ENCODE results near the gene RGS9.
"Not testable (repeated sequence)": the region's sequence is repeated elsewhere in the genome, so short reads cannot be mapped to it uniquely, and the experiment has no call there.

Gene RGS9

DNA sequence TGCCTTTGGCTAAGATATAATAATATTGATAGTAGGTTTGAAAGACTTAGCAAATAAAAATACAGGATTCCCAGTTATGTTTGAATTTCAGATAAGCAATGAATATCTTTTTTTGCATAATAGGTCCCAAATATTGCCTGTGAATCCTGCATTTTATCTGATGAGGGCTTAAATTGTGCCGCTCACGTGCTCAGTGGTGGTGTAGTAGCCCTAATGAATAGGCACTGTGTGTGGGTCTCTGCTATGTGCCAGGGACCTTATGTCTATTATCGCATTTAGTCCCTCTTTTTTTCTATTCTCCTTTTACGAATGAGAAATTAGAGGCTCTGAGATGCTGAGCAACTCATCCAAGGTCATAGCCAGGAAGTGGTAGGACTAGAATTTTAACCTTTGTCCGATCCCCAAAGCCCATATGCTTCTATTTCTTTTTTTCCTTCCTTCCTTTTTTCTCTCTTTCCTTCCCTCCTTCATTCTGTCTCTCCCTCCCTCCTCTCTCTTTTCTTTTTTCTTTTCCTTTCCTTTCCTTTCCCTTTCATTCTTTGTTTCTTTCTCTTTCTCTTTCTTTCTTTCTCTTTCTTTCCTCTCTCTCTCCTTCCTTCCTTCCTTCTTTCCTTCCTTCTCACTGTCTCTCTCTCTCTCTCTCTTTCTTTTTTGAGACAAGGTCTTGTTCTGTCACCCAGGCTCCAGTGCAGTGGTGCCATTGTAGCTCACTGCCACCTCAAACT lies 47.2 kb downstream of the RGS9 start:
- DNase-seq = no peak

GRCh38 chr17:65185062-65185461 lies 47.9 kb downstream of the RGS9 start:
- no peak for DNase-seq

DNA sequence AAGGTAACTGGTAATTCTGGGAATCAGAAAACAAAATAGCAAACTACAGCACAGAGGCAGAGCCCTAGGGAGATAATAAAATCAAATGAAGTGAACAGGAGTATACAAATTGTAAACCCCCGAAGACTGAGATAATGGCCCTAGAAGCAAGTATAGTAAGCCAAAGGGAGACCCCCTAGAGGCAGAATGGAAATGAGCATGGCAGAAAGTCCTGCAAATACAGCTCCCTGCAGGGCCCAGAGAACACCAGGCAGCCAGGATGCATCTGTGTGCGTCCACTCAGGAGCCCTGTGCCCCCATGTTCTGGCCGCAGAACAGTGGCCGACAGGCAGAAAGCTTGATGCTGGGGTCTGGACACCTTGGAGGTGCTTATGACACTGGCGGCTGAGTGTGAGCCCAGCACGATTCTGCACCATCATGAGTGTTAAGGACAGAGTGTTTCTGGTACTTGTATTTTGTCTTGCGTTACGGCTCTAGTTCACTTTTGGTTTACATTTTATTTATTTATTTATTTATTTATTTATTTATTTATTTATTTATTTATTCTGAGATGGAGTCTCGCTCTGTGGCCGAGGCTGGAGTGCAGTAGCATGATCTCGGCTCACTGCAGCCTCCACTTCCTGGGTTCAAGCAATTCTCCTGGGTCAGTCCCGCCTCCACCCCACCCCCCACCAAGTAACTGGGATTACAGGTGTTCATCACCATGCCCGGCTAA lies 48.7 kb downstream of the RGS9 start:
- no peak for DNase-seq

GRCh38 chr17:65190467-65191097 lies 53.4 kb downstream of the RGS9 start:
- DNase-seq = no peak

DNA sequence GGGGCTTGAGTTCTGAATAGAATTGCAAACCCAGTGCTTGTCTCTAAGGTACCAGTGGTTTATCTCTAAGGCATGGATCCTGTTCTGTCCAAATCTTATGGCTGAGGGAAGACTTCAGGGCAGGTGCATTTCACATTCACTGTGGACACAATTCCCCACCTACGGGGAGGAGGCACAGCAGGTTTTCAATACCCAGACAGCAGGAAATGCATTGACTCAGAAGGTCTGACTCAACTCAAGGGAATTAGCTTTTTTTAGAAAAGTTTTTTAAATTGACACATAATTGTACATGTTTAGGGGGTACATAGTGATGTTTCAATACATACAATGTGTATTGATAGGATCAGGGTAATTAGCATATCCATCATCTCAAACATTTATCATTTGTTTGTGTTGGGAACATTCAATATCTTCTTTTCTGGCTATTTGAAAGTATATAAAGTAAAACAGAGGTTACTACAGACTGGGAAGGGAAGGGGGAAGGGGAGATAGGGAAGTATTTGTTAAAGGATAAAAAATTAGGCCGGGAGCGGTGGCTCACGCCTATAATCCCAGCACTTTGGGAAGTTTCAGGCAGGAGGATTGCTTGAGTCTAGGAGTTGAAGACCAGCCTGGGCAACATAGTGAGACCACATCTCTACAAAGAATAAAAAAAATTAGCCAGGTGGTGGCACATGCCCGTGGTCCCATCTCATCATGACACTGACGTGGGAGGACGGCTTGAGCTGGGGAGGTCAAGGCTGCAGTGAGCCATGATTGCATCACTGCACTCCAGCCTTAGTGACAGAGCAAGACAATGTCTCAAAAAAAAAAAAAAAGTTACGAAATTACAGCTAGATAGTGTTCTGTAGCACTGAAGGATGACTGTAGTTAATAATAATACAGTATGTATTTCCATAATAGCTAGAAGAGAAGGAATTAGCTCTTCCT lies 54.9 kb downstream of the RGS9 start:
- DNase-seq = no peak

- DNase-seq = no peak
These were observed 56.1 kb downstream of the RGS9 start for GRCh38 chr17:65193305-65193704.

GRCh38 chr17:65193716-65194293 lies 56.6 kb downstream of the RGS9 start:
- no peak for DNase-seq

DNA sequence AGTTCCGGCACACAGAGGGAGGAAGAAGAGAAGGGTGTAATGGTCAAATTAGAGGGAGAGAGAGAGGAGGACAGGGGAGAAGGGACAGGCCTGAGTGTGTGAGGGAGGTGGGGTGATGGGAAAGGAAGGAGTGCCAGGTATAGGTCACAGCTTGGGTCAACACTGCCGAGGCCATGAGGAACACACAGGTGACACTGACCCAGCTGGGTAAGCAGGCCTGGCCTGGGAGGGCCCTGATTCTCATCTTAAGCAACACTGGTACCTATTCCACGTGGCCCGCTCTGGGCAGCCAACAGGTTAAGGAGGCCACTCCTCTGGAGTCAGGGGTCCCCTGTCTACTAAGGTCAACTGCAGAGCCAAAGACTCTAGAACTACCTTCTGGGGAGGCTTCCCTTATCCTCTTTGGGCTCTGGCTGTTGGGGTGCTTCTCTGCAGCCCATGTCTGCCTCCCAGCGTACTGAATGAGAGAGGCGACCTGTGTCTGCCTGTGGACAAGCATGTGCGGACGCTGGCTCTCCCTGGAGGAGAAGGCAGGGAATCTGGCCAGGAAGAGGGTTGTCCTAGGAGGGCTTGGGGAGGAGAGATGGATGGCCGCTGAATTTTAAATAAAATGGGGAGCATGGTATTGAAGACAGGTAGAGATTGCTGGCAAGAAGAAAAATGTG lies 57.6 kb downstream of the RGS9 start:
- no peak for DNase-seq

DNA sequence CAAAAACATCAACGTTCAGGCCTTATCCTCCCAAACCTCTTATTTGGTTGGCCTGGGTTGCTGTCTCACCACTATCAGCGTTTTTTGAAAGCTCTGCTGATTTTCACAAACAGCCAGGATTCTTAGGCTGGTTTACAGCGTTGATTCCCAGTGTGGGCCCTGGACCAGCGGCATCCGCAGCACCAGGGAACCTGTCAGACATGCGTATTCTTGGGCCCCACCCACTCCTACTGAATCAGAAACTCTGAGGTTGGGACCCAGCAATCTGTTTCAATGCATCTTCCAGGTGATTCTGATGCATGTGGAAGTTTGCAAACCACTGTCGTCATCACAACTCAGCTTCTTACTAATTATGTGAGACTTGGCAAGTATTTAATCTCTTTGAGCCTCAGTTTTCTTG lies 58.5 kb downstream of the RGS9 start:
- no peak for DNase-seq

- DNase-seq = no peak
These were observed 59.4 kb downstream of the RGS9 start for GRCh38 chr17:65196617-65197016.

DNA sequence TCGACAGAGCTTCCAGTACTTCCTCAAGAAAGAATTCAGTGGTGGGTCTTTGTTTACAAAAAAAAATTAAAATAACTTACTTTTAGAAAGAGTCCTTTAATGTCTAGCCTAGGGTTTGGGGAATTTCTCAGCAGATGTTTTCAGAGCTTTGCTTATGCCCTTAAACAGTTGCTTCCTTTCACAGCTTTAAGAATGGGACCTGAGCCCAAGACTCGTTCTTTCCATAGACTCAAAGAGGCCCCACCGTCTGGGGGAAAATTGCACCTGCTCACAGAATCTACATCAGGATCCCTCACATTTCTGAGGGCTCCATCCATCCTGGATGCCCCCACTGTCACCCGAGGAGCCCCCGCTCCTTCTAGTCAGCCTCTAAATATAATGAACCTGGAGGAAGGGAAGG lies 60.0 kb downstream of the RGS9 start:
- no peak for DNase-seq

GRCh38 chr17:65198653-65199382 lies 61.6 kb downstream of the RGS9 start:
- DNase-seq = no peak

- no peak for DNase-seq
These were observed 64.2 kb downstream of the RGS9 start for GRCh38 chr17:65201331-65201730.

DNA sequence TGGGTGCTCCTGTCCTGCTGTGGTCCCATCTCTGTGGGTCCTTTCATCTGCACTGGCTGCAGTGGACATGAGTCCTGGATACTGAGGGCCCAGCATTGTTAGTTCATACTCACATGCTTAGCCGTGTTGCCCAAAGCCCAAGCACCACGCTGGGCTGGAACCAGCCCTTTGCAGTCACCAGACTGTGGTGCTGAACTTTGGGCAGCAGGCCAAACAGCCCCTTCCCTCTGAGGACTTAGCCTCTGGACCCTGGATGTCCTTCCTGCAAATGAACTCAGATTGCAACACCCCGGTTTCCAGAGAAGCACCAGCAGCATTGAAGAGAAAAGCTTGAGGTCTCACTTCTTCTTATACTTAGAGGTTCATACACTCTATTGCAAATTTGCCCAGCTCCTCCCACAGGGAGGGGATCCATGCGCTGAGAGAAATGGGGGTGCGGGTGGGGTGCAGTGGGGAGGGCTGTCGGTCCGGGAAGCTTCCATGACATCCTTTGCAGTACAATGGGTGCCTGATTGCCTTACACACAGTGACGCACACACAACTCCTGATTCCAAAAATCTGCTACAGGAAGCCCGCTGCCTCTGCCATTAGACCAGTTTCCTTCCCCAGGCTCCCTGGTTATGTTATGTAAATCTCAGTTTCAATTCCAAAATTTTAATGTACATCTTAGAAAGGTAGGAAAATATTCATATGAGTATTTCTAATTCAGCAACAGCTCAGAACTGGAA lies 65.8 kb downstream of the RGS9 start:
- no peak for DNase-seq

DNA sequence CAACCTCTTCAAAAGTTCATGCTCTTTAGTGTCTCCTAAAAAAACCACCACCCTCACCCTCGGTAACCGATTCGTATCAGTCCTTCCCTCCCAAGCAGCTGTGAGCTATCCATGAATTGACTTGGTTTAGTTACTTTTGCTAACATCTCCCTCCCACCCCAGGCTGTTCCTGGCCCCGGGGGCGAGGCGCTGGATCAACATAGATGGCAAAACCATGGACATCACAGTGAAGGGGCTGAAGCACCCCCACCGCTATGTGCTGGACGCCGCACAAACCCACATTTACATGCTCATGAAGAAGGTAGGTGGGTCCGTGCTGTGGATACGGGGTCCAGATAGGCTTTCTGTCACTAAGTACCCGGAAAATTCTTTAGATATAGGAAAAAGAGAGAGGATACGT lies 66.8 kb downstream of the RGS9 start:
- DNase-seq = no peak

DNA sequence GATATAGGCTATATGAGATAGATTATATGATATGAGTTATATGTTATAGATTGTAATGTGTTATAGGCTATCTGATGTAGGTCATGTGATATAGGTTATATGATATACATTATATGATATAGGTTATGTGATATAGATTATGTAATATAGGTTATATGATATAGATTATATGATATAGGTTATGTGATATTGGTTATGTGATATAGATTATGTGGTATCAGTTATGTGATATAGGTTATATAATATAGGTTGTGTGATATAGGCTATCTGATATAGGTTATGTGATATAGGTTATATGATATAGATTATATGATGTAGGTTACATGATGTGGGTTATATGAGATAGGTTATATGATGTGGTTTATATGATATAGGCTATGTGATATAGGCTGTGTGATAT lies 68.5 kb downstream of the RGS9 start:
- no peak for DNase-seq

DNA sequence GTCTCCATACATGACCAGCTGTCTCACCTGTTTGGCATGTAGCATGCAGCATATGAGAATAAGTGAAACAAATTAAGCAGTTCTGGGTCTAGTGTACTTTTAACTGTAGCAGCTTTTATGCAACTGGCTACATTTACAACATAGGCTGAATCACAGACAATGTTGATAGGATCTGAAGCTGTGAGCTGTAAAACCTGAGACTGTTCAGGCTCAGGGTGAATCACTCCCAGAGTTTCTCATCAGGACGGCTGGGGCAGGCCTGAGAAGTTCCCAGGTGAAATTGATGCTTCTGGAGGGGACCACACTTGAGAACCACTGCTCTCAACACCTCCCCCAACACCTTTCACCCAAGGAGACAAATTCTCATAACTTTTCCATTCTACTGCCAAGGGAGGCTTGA lies 70.3 kb downstream of the RGS9 start:
- not testable (repeated sequence) for DNase-seq

DNA sequence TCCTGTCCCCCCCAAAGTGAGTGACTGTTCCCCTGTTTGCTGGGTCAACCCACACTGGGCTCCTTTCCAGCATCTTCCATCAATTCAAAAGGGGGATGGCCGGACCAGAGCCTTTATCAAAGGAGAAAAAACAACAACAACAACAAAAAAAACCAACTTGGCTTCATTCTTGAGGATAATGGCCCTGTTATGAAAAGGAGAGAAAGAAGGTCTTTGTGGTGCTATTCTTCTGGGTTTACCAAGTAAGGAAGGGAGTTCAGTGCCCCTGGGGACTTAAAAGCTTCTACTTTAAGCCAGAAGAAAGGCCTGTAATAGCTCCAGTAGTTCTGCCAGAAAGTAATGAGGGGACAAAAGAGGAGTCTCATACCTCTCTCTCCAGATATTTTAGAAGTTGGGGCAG lies 71.5 kb downstream of the RGS9 start:
- no peak for DNase-seq

GRCh38 chr17:65218261-65218660 lies 81.1 kb downstream of the RGS9 start:
- DNase-seq = no peak

GRCh38 chr17:65219124-65219523 lies 82.0 kb downstream of the RGS9 start:
- DNase-seq = no peak

DNA sequence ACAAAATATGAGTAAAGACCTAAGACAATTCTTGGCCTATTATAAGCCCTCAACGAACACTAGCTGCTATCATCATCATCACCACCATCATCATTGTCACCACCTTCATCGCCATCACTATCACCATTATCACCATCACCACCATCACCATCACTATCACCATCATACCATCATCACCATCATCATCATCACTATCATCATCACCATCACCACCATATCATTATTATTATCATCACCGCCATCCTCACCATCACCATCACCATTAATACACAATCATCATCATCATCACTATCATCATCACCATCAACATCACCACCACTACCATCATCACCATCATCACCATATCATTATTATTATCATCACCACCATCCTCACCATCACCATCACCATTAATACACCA lies 82.5 kb downstream of the RGS9 start:
- no peak for DNase-seq
